Keratinocyte (primary cell): Measurements from ENCODE around the gene HAX1. TPM values are rescaled to one million over a fixed set of nuclear protein-coding genes. Genes with fewer than 3 reads are reported as not detected.

ENCODE experiments used
- DNase-seq: peaks from one replicate; pipeline ENCODE4 v3.0.0-alpha.2; 2011; ENCODE audit warnings: low read depth, missing footprints, low spot score
- FAIRE-seq: peaks from 2 replicates; lab custom pipeline; 2011; peaks lifted over from hg19 to GRCh38; lab: Jason Lieb, UNC
- H2AFZ ChIP-seq: 2 replicates; pipeline ENCODE4 v1.6.0; 2012; ENCODE audit warnings: low read length, control low read depth, inconsistent platforms; ENCODE audit not compliant: control insufficient read depth
- H3K27ac ChIP-seq: 2 replicates; pipeline ENCODE4 v1.5.1; 2011; ENCODE audit warnings: low read length; ENCODE audit not compliant: control insufficient read depth, insufficient read depth
- H3K27me3 ChIP-seq: 3 replicates; pipeline ENCODE4 v1.6.0; 2011; ENCODE audit warnings: low read length; ENCODE audit not compliant: control insufficient read depth, insufficient read depth; ENCODE audit errors: extremely low read depth
- H3K36me3 ChIP-seq, 2 experiments: 2 replicates in 1 of 2; 3 replicates in 1 of 2; pipeline ENCODE4 v1.5.1; 2011; ENCODE audit warnings: low read length in 2 of 2, mild to moderate bottlenecking in 1 of 2; ENCODE audit not compliant: control insufficient read depth in 2 of 2, insufficient read depth in 2 of 2; ENCODE audit errors: extremely low read depth in 1 of 2
- H3K4me1 ChIP-seq: 3 replicates; pipeline ENCODE4 v1.5.1; 2011; ENCODE audit warnings: low read length; ENCODE audit not compliant: control insufficient read depth, insufficient read depth; ENCODE audit errors: extremely low read depth
- H3K4me2 ChIP-seq: 3 replicates; pipeline ENCODE4 v1.6.0; 2011; ENCODE audit warnings: low read depth, low read length; ENCODE audit not compliant: control insufficient read depth, insufficient read depth; ENCODE audit errors: extremely low read depth
- H3K4me3 ChIP-seq, 3 experiments: fragments of 200-600 bp in 1 of 3; sonication (generic) in 1 of 3; 2 replicates in 2 of 3; 3 replicates in 1 of 3; pipeline ENCODE4 v1.5.1; 2011 to 2016; ENCODE audit warnings: low read length in 3 of 3, mild to moderate bottlenecking in 3 of 3, control low read depth in 2 of 3, inconsistent platforms in 1 of 3, low read depth in 1 of 3, mixed read lengths in 1 of 3, mixed run types in 1 of 3, moderate library complexity in 1 of 3; ENCODE audit not compliant: control insufficient read depth in 2 of 3, insufficient read depth in 2 of 3; ENCODE audit errors: extremely low read depth in 1 of 3
- H3K79me2 ChIP-seq: 2 replicates; pipeline ENCODE4 v1.6.0; 2012; ENCODE audit warnings: low read length; ENCODE audit not compliant: control insufficient read depth, insufficient read depth
- H3K9ac ChIP-seq: 3 replicates; pipeline ENCODE4 v1.6.0; 2011; ENCODE audit warnings: low read length; ENCODE audit not compliant: control insufficient read depth, insufficient read depth; ENCODE audit errors: extremely low read depth
- H3K9me1 ChIP-seq: 3 replicates; pipeline ENCODE4 v1.6.0; 2011; ENCODE audit warnings: low read length; ENCODE audit not compliant: control insufficient read depth, insufficient read depth; ENCODE audit errors: extremely low read depth
- H3K9me3 ChIP-seq: 2 replicates; pipeline ENCODE4 v1.5.1; 2012; ENCODE audit warnings: low read depth, low read length; ENCODE audit not compliant: control insufficient read depth
- H4K20me1 ChIP-seq: 3 replicates; pipeline ENCODE4 v1.6.0; 2011; ENCODE audit warnings: low read length; ENCODE audit not compliant: control insufficient read depth, insufficient read depth; ENCODE audit errors: extremely low read depth
- CTCF ChIP-seq, 3 experiments: IDR thresholded peaks in 1 of 3; conservative IDR thresholded peaks in 1 of 3; optimal IDR thresholded peaks in 1 of 3; 2 replicates in 2 of 3; 3 replicates in 1 of 3; pipeline versions ENCODE3 to v1.5.1; 2011; ENCODE audit warnings: low read length in 3 of 3, mild to moderate bottlenecking in 3 of 3, moderate library complexity in 2 of 3, control low read depth in 1 of 3, inconsistent platforms in 1 of 3; ENCODE audit not compliant: insufficient read depth in 2 of 3; ENCODE audit errors: extremely low read depth in 1 of 3
- EZH2 ChIP-seq: IDR thresholded peaks from one replicate; pipeline ENCODE4 v1.6.1; 2012; ENCODE audit warnings: inconsistent platforms, mild to moderate bottlenecking, low read length, moderate library complexity
- dilution Hi-C: fragments of 300-500 bp; cut with MboI; formaldehyde crosslinking; loops from one replicate; pipeline ENCODE4 v1.7.0; 2020; ENCODE audit warnings: low sequenced_read_pairs; ENCODE audit not compliant: extremely low pct_ligation_motif_present
- polyA plus RNA-seq, 5 experiments: library from polyadenylated mRNA; depleted of rRNA in 3 of 5; stranded (reverse) in 3 of 5; stranded (forward) in 1 of 5; unstranded in 1 of 5; fragments of >200 nt; gene quantifications; 1 replicate in 1 of 5; 2 replicates in 3 of 5; 3 replicates in 1 of 5; pipeline versions ENCODE4 v1.2.1 to v1.2.3, GENCODE V29; 2011 to 2012; ENCODE audit warnings: missing spikeins in 2 of 5, low read depth in 1 of 5, low replicate concordance in 1 of 5
- small RNA-seq, 3 experiments: library from RNA; depleted of rRNA; stranded (forward); fragments of <200 nt; gene quantifications; one replicate each; pipeline ENCODE3, GENCODE V24; 2012; ENCODE audit warnings: low read depth in 3 of 3, low replicate concordance in 1 of 3; ENCODE audit not compliant: insufficient read length in 3 of 3

The HAX1 gene
- polyA plus RNA-seq, 1 donor (not counting 4 experiments of a cell fraction or from before 2014, with no cell fraction given), result 110 TPM

DNA sequence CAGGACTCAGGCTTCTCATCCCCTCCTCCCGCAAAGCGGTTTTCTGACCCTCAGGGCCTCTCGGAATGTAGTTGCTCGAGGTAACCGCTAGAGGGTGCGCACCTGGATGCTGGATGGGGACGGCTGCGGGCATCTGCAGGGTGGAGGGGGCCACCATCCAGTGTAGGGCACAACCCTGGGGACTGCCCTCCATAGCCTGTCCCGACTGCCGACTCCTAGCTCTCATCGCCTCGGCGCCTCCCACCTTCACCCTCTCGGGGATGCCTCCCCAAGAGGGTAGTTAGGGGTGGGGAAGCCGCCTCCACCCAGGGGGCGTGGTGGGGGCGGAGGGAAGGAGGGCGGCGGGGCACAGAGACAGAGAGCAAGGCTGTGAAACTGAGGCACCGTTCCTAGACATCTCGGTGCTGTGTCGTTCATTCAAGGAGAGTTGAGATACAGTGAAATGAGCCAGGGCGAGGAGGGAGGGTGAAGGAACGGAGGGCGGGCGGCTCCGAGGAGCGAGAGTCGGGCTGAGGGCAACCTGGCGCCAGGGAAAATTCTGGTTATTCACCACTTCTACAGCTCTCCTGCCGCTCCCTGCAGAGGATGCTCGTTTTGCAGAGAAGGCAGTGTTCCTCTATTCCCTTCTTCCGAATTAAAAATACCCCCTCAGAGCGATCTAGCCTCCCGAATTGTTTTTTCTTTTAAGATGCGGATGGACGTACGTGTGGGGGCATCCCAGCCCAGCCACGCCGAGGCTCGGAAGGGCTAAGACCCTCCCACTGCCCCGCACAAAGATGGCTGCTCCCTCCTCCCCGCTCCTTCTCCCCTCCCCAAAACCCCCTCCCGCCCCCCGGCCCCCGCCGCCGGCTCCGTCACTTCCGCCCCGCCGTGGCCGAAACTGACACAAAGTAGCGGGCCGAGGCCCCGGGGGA lies 52.5 kb downstream of the HAX1 start, which contains the start of gene ATP8B2:
TSS of gene ATP8B2 (plus strand) at position 857 of the 914 bp plus-strand sequence. CDS start 2,617 bp downstream, outside the sequence.
- FAIRE-seq (no peak), DNase-seq (no peak)
- H3K27me3 ChIP-seq, result no peaks in the 10 kb centered on the region

More for the DNA sequence above, 52.5 kb downstream of the HAX1 start, which contains the start of gene ATP8B2:
- Histone ChIP-seq H3K9me3 (no peaks in the 10 kb centered on the region), H4K20me1 (no peaks in the 10 kb centered on the region), H3K4me1 (peaks cover 32% of the 10 kb centered on the region), H3K36me3 (no peaks in the 10 kb centered on the region), H2AFZ (peak within 1 kb of the TSS; percentile 94), H3K9me1 (no peaks in the 10 kb centered on the region), H3K27ac (peak within 1 kb of the TSS; percentile 38), H3K79me2 (no peaks in the 10 kb centered on the region), H3K9ac (peak within 1 kb of the TSS; percentile 64), H3K4me3 (peak within 1 kb of the TSS; percentile 55 to 68 (median 66)), H3K4me2 (peak within 1 kb of the TSS; percentile 86)
- dilution Hi-C loops, result no loop called here
- peak; percentile 92 to 94 (median 93) for TF ChIP-seq CTCF (optimal IDR thresholded peaks at IDR 0.05 in 1 of 3, IDR thresholded peaks at IDR 0.05 in 1 of 3, conservative IDR thresholded peaks at IDR 0.05 in 1 of 3; ENCODE audit: extremely low read depth in 1 of 3, insufficient read depth in 2 of 3, low read length in 3 of 3)
- no peak for TF ChIP-seq EZH2

Small RNAs within 50 kb of the gene (small RNA-seq; reads per million reads assigned to genes)
- gene RF00273 (0 reads per million in 3 experiments), gene RNU6-121P (0 reads per million in 3 experiments), gene RNU6-239P (0 reads per million in 3 experiments), gene SNORA58B (0 reads per million in 3 experiments)

Other genes starting within 250 kb of the HAX1 start
- gene NUP210L, start 117.6 kb upstream of the HAX1 start, polyA plus RNA-seq, result 0.01 TPM in 1 of 3 replicates, not detected in the others
- gene TPM3, start 80.5 kb upstream of the HAX1 start, polyA plus RNA-seq, result 294 to 691 TPM (median 585 TPM) in 3 replicates
- not detected in 3 replicates for gene CFAP141, start 66.3 kb upstream of the HAX1 start, polyA plus RNA-seq
- 118 to 198 TPM (median 161 TPM) in 3 replicates for gene UBAP2L, start 51.7 kb upstream of the HAX1 start, polyA plus RNA-seq
- 0.85 to 1.8 TPM (median 1.2 TPM) in 3 replicates for gene AQP10, start 48.5 kb downstream of the HAX1 start, polyA plus RNA-seq
- 9.5 to 16.2 TPM (median 12.5 TPM) in 3 replicates for gene ATP8B2, start 52.9 kb downstream of the HAX1 start, polyA plus RNA-seq
- gene IL6R, start 132.7 kb downstream of the HAX1 start, polyA plus RNA-seq, result 12.6 to 24.1 TPM (median 15.9 TPM) in 3 replicates
- gene TDRD10, start 229.6 kb downstream of the HAX1 start, polyA plus RNA-seq, result not detected in 3 replicates
- 0.01 to 0.02 TPM (median 0.01 TPM) in 3 replicates for gene SHE, start 229.8 kb downstream of the HAX1 start, polyA plus RNA-seq